Astrocyte of the hippocampus (primary cell): Measurements from ENCODE around the gene BSDC1.

ENCODE experiments used
- DNase-seq: peaks from one replicate; pipeline ENCODE4 v3.0.0; 2011; ENCODE audit warnings: low read depth, low spot score

Gene BSDC1

DNA sequence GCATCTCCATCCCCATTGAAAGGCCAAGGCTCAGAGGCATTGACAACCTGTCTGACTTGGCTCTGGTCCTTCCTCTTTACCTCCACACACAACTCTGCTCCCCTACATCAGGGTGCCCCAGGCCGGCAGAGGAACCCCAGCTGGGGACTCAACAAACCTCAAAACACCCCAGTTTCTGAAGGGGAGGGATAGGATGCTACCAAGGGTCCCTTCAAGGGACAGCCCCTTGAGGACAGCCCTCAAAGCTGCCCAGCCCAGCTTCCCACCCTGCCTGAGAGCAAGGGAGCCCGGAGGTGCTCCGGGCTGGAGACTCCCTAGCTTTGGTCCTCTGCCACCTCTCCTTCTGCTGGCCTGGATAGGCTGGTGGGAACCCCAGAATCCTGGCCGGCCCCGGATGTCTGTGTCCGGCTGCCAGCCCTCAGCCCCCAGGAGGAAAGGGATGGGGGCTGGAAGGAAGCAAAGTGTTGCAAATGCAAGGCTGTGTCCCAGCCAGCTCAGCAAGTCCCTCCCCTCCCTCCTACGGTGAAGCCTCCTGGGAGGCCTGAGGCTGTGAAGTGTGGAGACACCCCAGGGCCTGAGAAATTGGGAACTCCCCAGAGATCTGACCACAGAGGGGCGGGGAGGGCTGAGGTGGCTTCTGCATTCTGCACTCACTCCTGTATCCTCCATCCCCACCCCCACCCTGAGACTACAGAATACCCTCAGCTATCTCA, 57.1 kb downstream of the BSDC1 start:
- DNase-seq: peak; percentile 58

DNA sequence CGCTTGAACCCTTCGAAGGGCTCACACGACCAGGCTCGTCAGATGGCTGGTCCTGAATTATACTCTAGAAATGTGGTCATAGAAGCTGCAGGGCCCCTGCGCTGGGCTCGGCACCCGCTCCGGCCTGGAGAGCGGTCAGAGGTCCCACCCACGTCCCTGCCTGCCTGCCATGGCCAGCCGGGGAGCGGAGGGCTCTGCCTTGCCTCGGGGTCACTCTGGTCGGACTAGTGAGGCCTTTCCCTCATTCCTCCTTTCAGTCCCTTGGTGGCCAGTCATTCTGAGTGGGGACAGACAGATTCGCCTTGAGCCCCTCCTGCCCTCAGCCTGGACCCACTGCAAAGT, 57.7 kb downstream of the BSDC1 start:
- DNase-seq: no peak

DNA sequence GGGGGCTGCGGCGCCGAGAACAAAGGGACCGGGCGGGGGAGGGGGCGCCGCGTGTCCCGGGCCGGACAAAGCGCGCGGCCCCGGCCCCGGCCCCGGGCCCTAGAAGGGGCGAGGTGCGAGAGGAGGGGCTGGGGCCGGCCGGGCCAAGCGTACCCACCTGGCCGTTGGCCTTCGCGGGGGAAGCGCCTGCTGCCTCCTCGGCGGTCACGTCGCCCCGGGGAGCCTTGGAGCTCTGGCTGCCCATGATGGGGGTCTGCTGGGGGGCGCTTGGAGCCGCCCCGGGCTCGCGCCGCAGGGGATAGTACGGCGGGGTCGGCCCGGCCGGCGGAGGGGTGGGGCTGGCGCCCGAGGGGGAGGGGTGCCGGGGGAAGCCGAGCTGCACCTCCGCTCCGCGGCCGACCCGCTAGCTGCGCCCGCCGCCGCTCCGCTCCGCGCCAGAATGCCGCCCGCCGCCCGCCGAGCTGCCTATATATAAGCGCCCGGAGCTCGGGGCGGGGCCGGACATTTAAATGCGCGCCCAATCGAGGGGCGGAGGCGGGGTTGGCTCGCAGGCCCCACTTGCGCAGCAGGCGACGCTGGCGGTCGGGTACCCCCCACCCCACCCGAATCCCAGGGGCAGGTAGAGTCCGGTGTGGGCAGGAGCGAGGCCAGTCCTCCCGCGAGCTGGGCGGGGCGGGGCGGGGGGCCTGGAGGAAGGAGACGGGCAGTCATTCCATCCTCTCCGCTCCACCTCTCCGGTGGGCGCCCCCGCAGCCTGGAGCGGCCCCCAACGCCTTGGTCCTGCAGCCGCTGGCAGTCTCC, 58.3 kb downstream of the BSDC1 start, which contains the start of gene MARCKSL1:
TSS of gene MARCKSL1 (minus strand) at position 444 of the 801 bp plus-strand sequence. CDS start at position 244, 200 bp downstream.
- peak; percentile 91 for DNase-seq

DNA sequence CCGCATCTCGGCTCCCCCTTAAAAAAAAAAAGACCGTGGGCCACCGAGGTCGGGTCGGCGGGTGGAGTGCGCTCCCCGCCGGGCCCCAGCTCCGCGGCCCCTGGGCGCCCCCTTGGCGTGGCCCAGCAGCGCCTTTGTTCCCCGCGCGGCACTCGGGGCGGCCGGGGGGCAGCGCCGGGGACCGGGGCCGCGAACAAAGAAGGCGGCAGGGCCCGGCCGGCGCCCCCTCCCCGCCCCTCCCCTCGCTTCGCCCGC, 58.8 kb downstream of the BSDC1 start:
- DNase-seq: no peak

DNA sequence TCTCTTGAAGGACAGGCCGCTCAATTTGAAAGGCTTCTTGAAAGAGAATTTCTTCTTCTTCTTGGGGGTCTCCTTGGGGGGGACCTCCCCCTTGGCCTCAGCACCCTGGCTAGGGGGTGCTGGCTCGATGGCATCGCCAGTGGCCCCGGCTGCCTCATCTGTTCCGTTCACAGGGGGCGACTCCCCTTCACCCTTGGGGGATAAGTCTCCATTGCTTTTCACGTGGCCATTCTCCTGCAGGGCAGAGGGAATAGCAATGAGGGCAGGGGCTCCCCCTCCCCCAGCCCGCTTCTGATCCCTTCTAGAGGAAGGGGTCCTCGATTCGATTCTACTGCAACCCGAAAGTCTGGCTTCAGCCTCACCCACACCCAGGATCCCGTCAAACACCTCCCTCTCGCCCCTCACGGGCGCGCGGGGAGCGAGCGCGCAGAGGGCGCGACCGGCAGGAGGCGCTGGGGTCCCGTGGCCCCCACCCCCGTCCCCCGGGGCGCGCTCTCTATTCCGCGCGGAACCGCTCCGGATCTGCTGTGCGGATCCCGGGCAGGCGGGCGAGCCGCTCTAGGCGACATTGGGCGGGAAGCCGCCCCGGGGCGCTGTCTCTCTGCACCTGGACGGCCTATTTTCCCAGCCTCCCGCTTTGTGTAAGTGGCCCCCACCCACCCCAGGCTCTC, 59.2 kb downstream of the BSDC1 start:
- DNase-seq: peak; percentile 81

DNA sequence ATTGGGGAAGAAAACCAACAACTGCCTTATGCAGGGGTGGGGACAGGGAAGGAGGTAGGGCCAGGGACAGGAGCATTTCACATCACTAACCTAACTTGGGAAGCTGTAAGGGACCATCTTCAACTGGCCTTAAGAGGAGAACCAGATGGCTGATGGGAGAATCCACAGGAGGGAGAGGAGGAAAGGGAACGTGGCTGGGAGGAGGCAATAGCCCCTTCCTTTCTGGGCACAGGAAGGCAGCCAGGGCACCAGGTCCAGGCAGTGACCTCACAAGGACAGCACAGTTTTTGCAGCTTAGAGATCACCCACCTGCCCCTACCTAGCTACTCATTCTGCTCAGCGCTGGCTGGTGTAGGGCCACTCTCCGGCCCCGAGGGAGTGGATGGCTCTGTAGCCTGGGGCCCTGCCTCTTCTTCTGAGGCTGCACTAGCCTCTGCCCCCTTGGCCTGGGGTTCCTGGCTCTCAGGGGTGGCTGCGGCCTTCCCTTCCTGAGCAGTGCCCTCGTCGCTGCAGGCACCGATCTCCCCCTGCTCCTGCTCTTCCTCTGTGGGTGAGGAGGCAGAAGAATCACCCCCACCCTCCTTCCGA, 59.9 kb downstream of the BSDC1 start:
- DNase-seq: no peak

DNA sequence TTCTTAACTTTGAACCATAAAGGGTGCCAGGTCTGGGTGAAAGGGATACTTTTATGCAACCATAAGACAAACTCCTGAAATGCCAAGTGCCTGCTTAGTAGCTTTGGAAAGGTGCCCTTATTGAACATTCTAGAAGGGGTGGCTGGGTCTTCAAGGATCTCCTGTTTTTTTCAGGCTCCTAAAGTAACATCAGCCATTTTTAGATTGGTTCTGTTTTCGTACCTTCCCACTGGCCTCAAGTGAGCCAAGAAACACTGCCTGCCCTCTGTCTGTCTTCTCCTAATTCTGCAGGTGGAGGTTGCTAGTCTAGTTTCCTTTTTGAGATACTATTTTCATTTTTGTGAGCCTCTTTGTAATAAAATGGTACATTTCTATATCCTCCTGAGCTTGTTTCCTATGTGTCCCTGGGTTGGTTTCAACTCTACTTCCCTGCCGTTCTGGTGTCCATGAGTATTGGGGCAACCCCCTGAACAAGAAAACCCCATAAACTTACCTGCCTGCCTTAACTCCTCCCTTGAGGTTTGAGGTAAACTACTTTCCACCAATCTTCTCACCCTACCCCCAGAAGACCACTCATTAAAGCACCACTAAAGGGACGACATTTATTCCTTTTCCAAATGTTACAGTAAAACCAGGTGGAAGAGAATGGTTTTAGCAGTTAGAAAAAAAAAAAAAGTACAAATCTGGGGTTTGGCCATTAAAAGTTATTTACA, 60.8 kb downstream of the BSDC1 start:
- DNase-seq: no peak

DNA sequence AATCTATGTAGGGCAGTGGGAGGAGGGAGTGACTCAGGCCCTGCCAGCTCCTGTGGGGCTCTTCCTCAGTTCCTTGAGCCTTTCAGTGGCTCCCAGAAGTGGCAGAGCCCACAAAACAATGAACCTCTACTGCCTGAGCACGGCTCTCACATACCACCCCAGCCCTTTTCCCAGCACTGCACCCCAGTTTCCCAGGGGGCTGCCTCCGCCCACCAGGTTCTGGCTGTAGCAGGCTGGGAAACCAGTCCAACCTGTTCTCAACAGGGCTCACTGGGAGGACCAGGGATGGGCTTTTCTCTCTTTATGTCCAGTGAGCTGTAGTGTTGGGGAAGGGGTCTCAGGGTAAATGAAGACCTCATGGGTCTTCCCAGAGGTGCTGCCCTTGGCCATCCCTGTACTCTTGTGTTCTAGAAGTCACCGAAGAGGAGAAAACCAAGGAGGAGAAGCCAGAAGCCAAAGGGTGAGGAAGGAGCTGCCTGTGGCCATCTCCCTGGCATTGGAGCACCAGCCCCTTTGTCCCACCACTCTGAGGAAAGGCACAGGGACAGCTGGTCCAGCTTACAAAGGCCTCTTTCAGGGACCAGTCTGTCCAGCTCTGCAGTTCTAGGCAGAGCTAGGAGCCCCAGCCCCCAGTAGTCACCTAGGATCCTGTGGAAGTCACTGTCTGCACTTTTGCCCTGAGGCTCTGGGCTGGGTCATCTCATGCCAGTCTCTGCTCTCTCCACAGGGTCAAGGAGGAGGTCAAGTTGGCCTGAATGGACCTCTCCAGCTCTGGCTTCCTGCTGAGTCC, 61.8 kb downstream of the BSDC1 start:
- DNase-seq: no peak

DNA sequence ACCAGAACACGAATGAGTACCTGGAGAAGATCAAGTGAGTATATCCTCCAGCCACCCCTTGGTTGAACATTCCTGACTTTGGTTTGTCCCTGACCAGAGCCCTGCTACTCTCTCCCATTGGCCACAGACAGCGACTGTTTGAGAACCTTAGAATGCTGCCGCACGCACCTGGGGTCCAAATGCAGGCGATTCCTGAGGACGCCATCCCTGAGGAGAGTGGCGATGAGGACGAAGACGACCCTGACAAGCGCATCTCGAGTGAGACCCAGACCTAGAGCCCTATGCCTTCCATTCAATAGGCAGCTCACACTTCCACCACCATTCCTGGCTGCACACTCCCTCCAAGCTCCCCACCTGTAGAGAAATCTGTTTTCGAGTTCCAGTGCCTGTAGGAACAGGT, 62.7 kb downstream of the BSDC1 start:
- DNase-seq: no peak

DNA sequence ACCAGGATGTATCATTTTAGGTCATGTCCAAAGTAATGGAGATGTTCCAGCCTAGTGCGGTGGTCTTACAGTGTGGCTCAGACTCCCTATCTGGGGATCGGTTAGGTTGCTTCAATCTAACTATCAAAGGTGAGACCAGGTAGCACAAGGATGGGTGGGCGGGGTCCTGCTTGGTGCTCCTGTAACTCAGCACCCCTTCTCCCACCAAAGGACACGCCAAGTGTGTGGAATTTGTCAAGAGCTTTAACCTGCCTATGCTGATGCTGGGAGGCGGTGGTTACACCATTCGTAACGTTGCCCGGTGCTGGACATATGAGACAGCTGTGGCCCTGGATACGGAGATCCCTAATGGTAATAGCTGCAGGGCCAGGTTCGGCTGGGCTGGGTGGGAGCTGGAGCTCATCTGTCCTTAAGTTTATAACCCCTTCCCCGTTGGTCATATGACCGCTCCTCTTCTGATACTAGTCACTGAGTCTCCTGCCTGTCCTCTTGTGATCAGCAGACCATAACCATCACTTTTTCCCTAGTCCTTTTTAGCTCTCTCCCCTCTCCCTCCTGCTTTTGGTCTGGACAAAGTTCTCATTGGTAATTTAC, 63.6 kb downstream of the BSDC1 start:
- no peak for DNase-seq

DNA sequence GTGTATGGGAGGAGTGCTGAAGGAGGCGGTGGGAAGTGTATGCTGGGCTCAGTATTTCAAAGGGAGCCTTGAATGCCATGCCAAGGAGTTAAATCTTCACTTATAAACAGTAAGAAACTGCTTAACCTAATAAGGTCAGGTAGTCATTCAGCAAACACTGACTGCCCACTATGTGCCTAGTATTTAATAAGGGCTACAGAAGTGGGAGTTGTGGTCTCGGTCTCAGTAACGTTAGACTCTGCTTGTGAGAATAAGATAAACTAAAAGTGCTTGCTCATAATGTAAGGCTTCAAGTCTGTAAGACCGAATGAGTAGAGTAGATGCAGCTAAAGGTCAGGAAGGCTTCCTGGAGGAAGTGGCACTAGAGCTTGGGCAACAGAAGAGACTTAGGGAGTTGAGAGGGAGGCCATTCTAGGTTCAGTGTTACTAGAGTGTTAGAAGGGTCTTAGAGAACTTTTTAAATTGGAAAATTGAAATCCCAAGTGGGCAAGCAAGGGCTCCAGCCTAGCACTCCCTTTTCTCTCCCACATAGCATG, 64.2 kb downstream of the BSDC1 start:
- no peak for DNase-seq

DNA sequence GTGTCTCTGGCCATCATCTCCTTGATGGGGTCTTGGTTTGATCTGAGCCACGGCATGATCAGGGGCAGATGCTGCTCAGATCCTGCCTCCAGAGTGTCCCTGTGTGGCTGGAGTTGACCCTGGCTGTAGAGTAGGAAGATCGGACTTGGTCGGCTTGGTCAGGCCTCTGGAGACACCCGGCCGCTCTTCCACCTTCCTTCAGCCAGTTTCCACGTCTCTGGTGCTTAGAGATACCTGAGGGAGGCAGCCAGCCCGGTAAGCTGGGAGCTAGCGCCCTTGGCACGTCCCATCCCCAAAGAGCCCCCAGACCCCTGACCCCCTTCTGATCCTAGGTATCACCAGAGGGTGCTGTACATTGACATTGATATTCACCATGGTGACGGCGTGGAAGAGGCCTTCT, 67.0 kb downstream of the BSDC1 start:
- no peak for DNase-seq

DNA sequence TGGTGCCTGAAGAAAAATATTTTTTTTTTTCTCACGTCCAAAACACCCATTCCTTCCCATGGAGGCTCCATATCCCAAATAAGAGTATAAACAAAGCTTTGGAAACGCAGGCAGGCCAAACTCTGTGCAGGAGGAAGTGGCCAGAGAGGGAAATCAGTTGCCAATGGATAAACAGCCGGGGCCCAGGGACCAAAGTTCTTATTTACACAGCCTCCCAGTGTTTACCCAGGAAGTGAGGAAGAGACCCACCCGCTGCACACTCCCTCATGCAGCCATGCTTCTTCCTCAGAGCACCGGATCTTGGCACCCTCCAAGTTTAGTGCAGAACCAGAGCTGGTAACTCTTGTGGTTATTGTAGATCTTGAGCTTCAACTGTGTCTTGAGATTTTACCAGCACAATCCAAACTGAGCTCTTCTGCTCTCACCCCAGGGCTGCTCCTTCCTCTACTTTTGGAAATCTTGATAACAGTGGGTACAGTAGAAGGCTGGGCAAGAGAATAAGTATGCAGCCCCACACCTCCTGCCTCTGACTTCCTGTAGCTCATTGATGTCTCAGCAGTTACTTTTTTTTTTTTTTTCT, 72.4 kb downstream of the BSDC1 start:
- no peak for DNase-seq

DNA sequence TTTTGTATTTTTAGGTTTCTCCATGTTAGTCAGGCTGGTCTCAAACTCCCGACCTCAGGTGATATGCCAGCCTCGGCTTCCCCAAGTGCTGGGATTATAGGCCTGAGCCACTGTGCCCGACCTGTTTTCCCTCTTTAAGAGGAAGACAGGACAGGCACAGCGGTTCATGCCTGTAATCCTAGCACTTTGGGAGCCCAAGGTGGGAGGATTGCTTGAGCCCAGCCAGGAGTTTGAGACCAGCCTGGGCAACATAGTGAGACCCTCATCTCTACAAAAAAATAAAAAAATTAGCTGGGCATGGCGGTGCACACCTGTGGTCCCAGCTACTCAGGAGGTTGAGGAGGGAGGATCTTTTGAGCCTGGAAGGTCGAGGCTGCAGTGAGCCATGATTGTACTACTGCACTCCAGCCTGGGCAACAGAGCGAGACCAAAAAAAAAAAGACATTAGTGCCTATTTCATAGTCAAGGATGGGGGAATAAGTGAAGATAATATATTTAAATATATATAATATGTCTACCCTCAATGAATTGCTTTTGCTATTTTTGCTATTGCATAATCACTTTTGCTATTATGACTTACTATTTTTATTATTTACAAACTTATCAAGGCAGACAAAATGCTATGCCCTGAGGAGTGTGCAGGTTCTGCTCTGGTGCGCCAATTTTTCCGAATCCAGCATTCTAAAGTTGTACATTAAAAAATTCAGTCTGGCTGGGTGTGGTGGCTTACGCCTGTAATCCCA, 75.9 kb downstream of the BSDC1 start:
- no peak for DNase-seq

DNA sequence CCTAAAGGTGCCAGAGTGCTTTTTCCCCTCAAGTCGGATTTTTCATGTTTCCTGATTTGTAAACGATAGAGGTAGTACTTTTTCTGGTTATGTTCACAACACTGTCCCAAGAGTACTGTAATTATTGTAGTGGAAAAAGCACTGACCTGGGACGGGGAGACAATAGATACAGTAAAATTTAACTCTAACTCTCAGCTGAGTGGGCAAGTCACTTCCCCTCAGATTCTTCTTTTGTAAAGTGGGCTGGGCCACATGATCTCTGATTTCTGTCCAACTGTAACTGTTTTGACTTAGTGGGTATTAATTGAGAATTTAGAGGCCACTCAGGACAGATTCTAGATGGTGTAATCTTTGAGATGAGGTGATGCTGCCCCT, 77.4 kb downstream of the BSDC1 start:
- DNase-seq: no peak
